Breast epithelium (tissue), 4 donors: ENCODE results near the gene NYAP2. TPM values are rescaled to one million over a fixed set of nuclear protein-coding genes. Genes with fewer than 3 reads are reported as not detected.

Source experiments
- DNase-seq, 2 donors: peaks; one replicate each; pipeline ENCODE4 v3.0.0-alpha.2; 2019; ENCODE audit warnings: low spot score in 2 of 2
- H3K27ac ChIP-seq, 2 donors: fragments of 200-600 bp; sonication (generic) in 1 of 2; one replicate each; pipeline ENCODE4 v1.5.1; 2016 to 2019; ENCODE audit warnings: mild to moderate bottlenecking in 1 of 2
- H3K27me3 ChIP-seq, 2 donors: fragments of 200-600 bp; sonication (generic) in 1 of 2; one replicate each; pipeline versions ENCODE4 v1.5.1 to v1.6.0; 2017 to 2019; ENCODE audit warnings: control low read depth in 1 of 2, mild to moderate bottlenecking in 1 of 2
- H3K36me3 ChIP-seq: fragments of 200-600 bp; one replicate; pipeline ENCODE4 v1.5.1; 2019
- H3K4me1 ChIP-seq, 2 donors: fragments of 200-600 bp; sonication (generic); one replicate each; pipeline ENCODE4 v1.5.1; 2016 to 2019; ENCODE audit warnings: control low read depth in 1 of 2
- H3K4me3 ChIP-seq, 3 donors: fragments of 200-600 bp; sonication (generic); 1 replicate in 2 of 3; 2 replicates in 1 of 3; pipeline ENCODE4 v1.5.1; 2016 to 2019; ENCODE audit warnings: mild to moderate bottlenecking in 3 of 3, moderate library complexity in 2 of 3
- H3K9me3 ChIP-seq, 2 donors: fragments of 200-600 bp; sonication (generic) in 1 of 2; one replicate each; pipeline ENCODE4 v1.5.1; 2016 to 2019; ENCODE audit warnings: control low read depth in 1 of 2
- POLR2A ChIP-seq: fragments of 450-650 bp; IDR thresholded peaks from one replicate; pipeline ENCODE4 v1.6.1; 2016; ENCODE audit warnings: antibody characterized with exemption, mild to moderate bottlenecking, moderate library complexity
- POLR2AphosphoS5 ChIP-seq, 3 donors: sonication (generic); formaldehyde crosslinking; IDR thresholded peaks; one replicate each; pipeline ENCODE4 v1.6.1; 2017; ENCODE audit warnings: antibody characterized with exemption in 3 of 3
- intact Hi-C: fragments of 100-400 bp; cut with DNase I; formaldehyde crosslinking; loops from one replicate; pipeline ENCODE4 v1.15.1; 2023; ENCODE audit warnings: low total_unique reads
- total RNA-seq, 3 donors: library from RNA; depleted of rRNA; stranded (reverse); fragments of >200 nt; gene quantifications; one replicate each; pipeline ENCODE4 v1.1.0, GENCODE V29; 2016
- TF ChIP-seq, protein P1 (sequence below), 3 donors: fragments of 450-650 bp; IDR thresholded peaks; one replicate each; pipeline ENCODE4 v1.5.1; 2016 to 2017; ENCODE audit warnings: antibody characterized with exemption in 3 of 3, mild to moderate bottlenecking in 3 of 3, moderate library complexity in 3 of 3

Gene NYAP2
- total RNA-seq, 3 donors from 2014 or later, result 0.15 TPM; not detected in 2

- TF ChIP-seq, protein P1, sequence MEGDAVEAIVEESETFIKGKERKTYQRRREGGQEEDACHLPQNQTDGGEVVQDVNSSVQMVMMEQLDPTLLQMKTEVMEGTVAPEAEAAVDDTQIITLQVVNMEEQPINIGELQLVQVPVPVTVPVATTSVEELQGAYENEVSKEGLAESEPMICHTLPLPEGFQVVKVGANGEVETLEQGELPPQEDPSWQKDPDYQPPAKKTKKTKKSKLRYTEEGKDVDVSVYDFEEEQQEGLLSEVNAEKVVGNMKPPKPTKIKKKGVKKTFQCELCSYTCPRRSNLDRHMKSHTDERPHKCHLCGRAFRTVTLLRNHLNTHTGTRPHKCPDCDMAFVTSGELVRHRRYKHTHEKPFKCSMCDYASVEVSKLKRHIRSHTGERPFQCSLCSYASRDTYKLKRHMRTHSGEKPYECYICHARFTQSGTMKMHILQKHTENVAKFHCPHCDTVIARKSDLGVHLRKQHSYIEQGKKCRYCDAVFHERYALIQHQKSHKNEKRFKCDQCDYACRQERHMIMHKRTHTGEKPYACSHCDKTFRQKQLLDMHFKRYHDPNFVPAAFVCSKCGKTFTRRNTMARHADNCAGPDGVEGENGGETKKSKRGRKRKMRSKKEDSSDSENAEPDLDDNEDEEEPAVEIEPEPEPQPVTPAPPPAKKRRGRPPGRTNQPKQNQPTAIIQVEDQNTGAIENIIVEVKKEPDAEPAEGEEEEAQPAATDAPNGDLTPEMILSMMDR (IDR thresholded peaks at IDR 0.05), result no peak
- TF ChIP-seq POLR2A, result no peak
- TF ChIP-seq POLR2AphosphoS5 (IDR thresholded peaks at IDR 0.05), result no peak
- Histone ChIP-seq H3K27ac (no peak overlapping the region), H3K4me3 (no peak overlapping the region), H3K36me3 (no peaks in the 10 kb centered on the region), H3K9me3 (no peaks in the 10 kb centered on the region), H3K4me1 (no peaks in the 10 kb centered on the region), H3K27me3 (no peaks in the 10 kb centered on the region)
- intact Hi-C loops, result no loop called here
- DNase-seq, result no peak
Measured at GRCh38 chr2:225437319-225437718, 37.8 kb downstream of the NYAP2 start.

- Histone ChIP-seq H3K9me3 (no peaks in the 10 kb centered on the region), H3K27me3 (no peaks in the 10 kb centered on the region), H3K36me3 (no peaks in the 10 kb centered on the region), H3K27ac (no peak overlapping the region), H3K4me1 (no peaks in the 10 kb centered on the region), H3K4me3 (no peak overlapping the region)
- TF ChIP-seq POLR2A (no peak), POLR2AphosphoS5 (IDR thresholded peaks at IDR 0.05) (no peak)
- TF ChIP-seq, protein P1 (IDR thresholded peaks at IDR 0.05), result no peak
- DNase-seq, result no peak
- intact Hi-C loops, result no loop called here
Measured at GRCh38 chr2:225438248-225438647, 38.7 kb downstream of the NYAP2 start.

GRCh38 chr2:225452677-225453076 is 53.2 kb downstream of the NYAP2 start:
- H3K4me1 ChIP-seq, result no peaks in the 10 kb centered on the region
- H3K27me3 ChIP-seq, result no peaks in the 10 kb centered on the region
- no peaks in the 10 kb centered on the region for H3K36me3 ChIP-seq
- DNase-seq, result no peak
- no peaks in the 10 kb centered on the region for H3K9me3 ChIP-seq
- no peak overlapping the region for H3K27ac ChIP-seq
- intact Hi-C loops, result no loop called here
- TF ChIP-seq, protein P1 (IDR thresholded peaks at IDR 0.05), result no peak
- TF ChIP-seq POLR2AphosphoS5 (IDR thresholded peaks at IDR 0.05) (no peak), POLR2A (no peak)
- H3K4me3 ChIP-seq, result no peak overlapping the region

GRCh38 chr2:225454412-225454811 is 54.9 kb downstream of the NYAP2 start:
- DNase-seq, result no peak
- Histone ChIP-seq H3K36me3 (no peaks in the 10 kb centered on the region), H3K9me3 (no peaks in the 10 kb centered on the region), H3K4me3 (no peak overlapping the region), H3K4me1 (no peaks in the 10 kb centered on the region), H3K27me3 (no peaks in the 10 kb centered on the region), H3K27ac (no peak overlapping the region)
- intact Hi-C loops, result no loop called here
- TF ChIP-seq POLR2AphosphoS5 (IDR thresholded peaks at IDR 0.05), result no peak
- TF ChIP-seq, protein P1 (IDR thresholded peaks at IDR 0.05), result no peak
- TF ChIP-seq POLR2A, result no peak

DNA sequence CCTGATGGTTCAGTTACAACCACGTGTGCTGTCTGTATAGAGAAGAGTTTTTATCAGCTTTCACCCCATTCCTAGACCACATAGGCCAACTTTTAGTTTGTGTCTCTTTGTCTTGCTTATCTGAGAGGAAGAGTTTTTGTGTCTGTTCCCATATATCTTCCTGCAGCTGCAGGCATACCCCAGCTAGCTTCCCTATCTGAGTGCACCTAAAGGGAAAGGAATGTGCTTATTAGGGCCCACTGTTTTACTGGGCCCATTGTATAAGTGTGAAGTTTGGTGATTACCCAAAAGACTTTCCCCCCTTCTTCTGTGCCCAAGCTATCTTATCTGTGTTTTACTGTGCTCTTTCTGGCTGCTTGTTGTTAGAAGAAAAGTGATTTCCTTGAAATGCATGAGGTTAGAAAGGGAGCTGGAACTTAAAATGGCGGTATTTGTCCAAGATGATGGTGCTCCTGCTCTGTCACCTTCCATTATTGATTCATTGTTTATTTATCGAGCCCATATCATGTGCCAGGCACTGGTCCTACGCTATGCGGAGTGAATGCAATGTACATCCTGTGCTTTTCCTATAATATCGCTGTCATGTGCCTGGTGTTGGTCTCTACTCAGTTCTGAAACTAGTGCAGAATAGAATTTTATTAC is 57.2 kb downstream of the NYAP2 start:
- no peaks in the 10 kb centered on the region for H3K9me3 ChIP-seq
- no peak overlapping the region for H3K27ac ChIP-seq
- H3K4me3 ChIP-seq, result no peak overlapping the region
- no peak for DNase-seq
- intact Hi-C loops, result no loop called here
- H3K36me3 ChIP-seq, result no peaks in the 10 kb centered on the region
- no peaks in the 10 kb centered on the region for H3K27me3 ChIP-seq
- H3K4me1 ChIP-seq, result no peaks in the 10 kb centered on the region
- TF ChIP-seq POLR2AphosphoS5 (IDR thresholded peaks at IDR 0.05) (no peak), POLR2A (no peak)
- TF ChIP-seq, protein P1 (IDR thresholded peaks at IDR 0.05), result no peak
